Heart right ventricle (tissue), 16 donors: Measurements from ENCODE around the gene PLEKHG5. TPM values are rescaled to one million over a fixed set of nuclear protein-coding genes. Genes with fewer than 3 reads are reported as not detected.

Experiments used
- ATAC-seq, 8 donors: fragments of 200-7000 bp; cut with Tn5 transposase; one replicate each; pipeline ENCODE4 v1.9.1; 2020; ENCODE audit warnings: mild to moderate bottlenecking in 8 of 8, moderate library complexity in 8 of 8, moderate number of reproducible peaks in 1 of 8
- DNase-seq, 2 donors: peaks; one replicate each; pipeline ENCODE4 v3.0.0-alpha.2; 2020
- H3K27ac ChIP-seq, 10 donors: fragments of 200-600 bp; sonication (generic) in 2 of 10; one replicate each; pipeline versions ENCODE4 v1.5.0 to v1.8.0; 2020 to 2022; ENCODE audit warnings: mild to moderate bottlenecking in 3 of 10
- H3K27me3 ChIP-seq, 7 donors: fragments of 200-600 bp; one replicate each; pipeline ENCODE4 v1.8.0; 2021 to 2022; ENCODE audit warnings: mild to moderate bottlenecking in 2 of 7
- H3K36me3 ChIP-seq, 9 donors: fragments of 200-600 bp; sonication (generic) in 1 of 9; one replicate each; pipeline versions ENCODE4 v1.5.0 to v1.8.0; 2020 to 2022; ENCODE audit warnings: mild to moderate bottlenecking in 2 of 9
- H3K4me1 ChIP-seq, 9 donors: fragments of 200-600 bp; sonication (generic) in 1 of 9; one replicate each; pipeline versions ENCODE4 v1.5.0 to v1.8.0; 2020 to 2022; ENCODE audit warnings: mild to moderate bottlenecking in 4 of 9
- H3K4me3 ChIP-seq, 10 donors: fragments of 200-600 bp; sonication (generic) in 2 of 10; one replicate each; pipeline versions ENCODE4 v1.5.0 to v1.8.0; 2020 to 2022; ENCODE audit warnings: mild to moderate bottlenecking in 7 of 10, moderate library complexity in 2 of 10
- H3K9me3 ChIP-seq, 11 donors: fragments of 200-600 bp in 10 of 11; sonication (generic) in 2 of 11; one replicate each; pipeline versions ENCODE4 v1.5.0 to v1.8.0; 2013 to 2022; ENCODE audit warnings: mild to moderate bottlenecking in 2 of 11, control low read depth in 1 of 11, moderate library complexity in 1 of 11
- CTCF ChIP-seq, 9 donors: fragments of 200-600 bp; sonication (generic) in 2 of 9; IDR thresholded peaks; one replicate each; pipeline versions ENCODE4 v1.5.0 to v1.8.0; 2021 to 2022; ENCODE audit warnings: antibody characterized with exemption in 9 of 9, mild to moderate bottlenecking in 5 of 9, moderate library complexity in 1 of 9
- WGBS, 2 donors: extraction: QIAGEN DNeasy Blood & Tissue Kit; methylation state at CpG; one replicate each; pipeline ENCODE4 v1.1.7; 2013; ENCODE audit warnings: inconsistent platforms in 1 of 2; 5-methylcytosine and 5-hydroxymethylcytosine counted together
- intact Hi-C, 10 donors: fragments of 100-400 bp; cut with DNase I; formaldehyde crosslinking; loops; one replicate each; pipeline versions ENCODE4 v1.11.1 to v1.14.2; 2022
- polyA plus RNA-seq, 2 donors: library from polyadenylated mRNA; stranded (reverse); fragments of 200-250 nt; gene quantifications; one replicate each; pipeline ENCODE4 v1.2.3, GENCODE V29; 2013
- total RNA-seq, 10 donors: library from RNA; stranded (reverse); fragmentation: NEBNext Ultra II Directional in 3 of 10; extraction: Animal tissue kit (Norgen Biotek cat#: 25700) in 3 of 10; gene quantifications; one replicate each; pipeline versions ENCODE4 v1.2.1 to v1.2.4, GENCODE V29; 2021 to 2023
- donor health status: Arrhythmogenic right ventricular cardiomyopathy.
- donor health status: ischemic (EF 13 %, LVEDD 7.1; RV severe dilation, severe dysfunction).
- donor health status: healthy with polysubstance abuse.
- donor health status: DM: no; HTN: yes; CAD: no.
- donor health status: DM: no; HTN: no; CAD: no.
- donor health status: ischemic (EF 25% LVEDD 6.9; RV normal size, moderate dysfunction).
- donor health status: ischemic (EF 25% LVEDD 5.7; RV mildly dilated, moderate dysfunction).
- donor health status: healthy.
- donor health status: DM: yes; HTN: yes; CAD: no.
- donor health status: Ischemic cardiomyopathy.
- donor health status: ischemic (EF 35%, LVEDD 5.7; RV mildly dilated, moderate dysfunction).
- donor health status: nonischemic (EF 11% LVEDD 7.7; RV severe dilation, severe dysfunction).
- donor health status: DM: yes; HTN: yes; CAD: no.
- donor health status: PGD.
- donor health status: ischemic (EF 29% LVEDD 5.4; RV normal size, mild dysfunction).
- donor health status: nonischemic (EF 23%, LVEDD 6.1; RV moderate dilation, normal function).

PLEKHG5 gene
- total and polyA plus RNA-seq, 12 donors: 6.6 to 28.7 (median 15.3) TPM

GRCh38 chr1:6519935-6520671 lies 28.6 kb upstream of the PLEKHG5 start:
- ATAC-seq: peak; percentile 51 to 81 (median 62)
- intact Hi-C loops: loop anchor here in 5 of 10 donors (5.0 kb wide), 1 partner anchor 33 kb away; no protein-coding TSS in a partner anchor
- DNase-seq: no peak
- 36 to 43% methylated on average over 13 of the region's 13 CpGs for WGBS, 2 donors
- Histone ChIP-seq H3K27me3 (no peaks in the 10 kb centered on the region), H3K4me1 (peaks cover 0 to 19% (median 9%) of the 10 kb centered on the region in 9 donors), H3K27ac (peak overlapping the region in 1 of 10 donors; percentile 53), H3K4me3 (no peak overlapping the region), H3K9me3 (no peaks in the 10 kb centered on the region), H3K36me3 (peaks cover 0 to 15% (median 3%) of the 10 kb centered on the region in 9 donors)
- TF ChIP-seq CTCF (IDR thresholded peaks at IDR 0.05): no peak

- Histone ChIP-seq H3K4me1 (peaks cover 0 to 19% (median 9%) of the 10 kb centered on the region in 9 donors), H3K4me3 (no peak overlapping the region), H3K27me3 (no peaks in the 10 kb centered on the region), H3K9me3 (no peaks in the 10 kb centered on the region), H3K36me3 (peaks cover 0 to 9% (median 0%) of the 10 kb centered on the region in 9 donors), H3K27ac (peak overlapping the region in 1 of 10 donors; percentile 53)
- 70 to 74% methylated on average over 11 of the region's 11 CpGs for WGBS, 2 donors
- ATAC-seq (peak in 6 of 8 donors; percentile 26 to 58 (median 40)), DNase-seq (no peak)
- intact Hi-C loops: no loop called here
- no peak for TF ChIP-seq CTCF (IDR thresholded peaks at IDR 0.05)
Observed at GRCh38 chr1:6519491-6519934, 28.0 kb upstream of the PLEKHG5 start.

GRCh38 chr1:6517435-6517851 lies 26.0 kb upstream of the PLEKHG5 start:
- no peaks in the 10 kb centered on the region for H3K27me3 ChIP-seq
- no peak overlapping the region for H3K4me3 ChIP-seq
- intact Hi-C loops: no loop called here
- ATAC-seq (no peak), DNase-seq (no peak)
- 50 to 53% methylated on average over 8 of the region's 8 CpGs for WGBS, 2 donors
- peaks cover 0 to 3% (median 0%) of the 10 kb centered on the region in 9 donors for H3K36me3 ChIP-seq
- no peaks in the 10 kb centered on the region for H3K9me3 ChIP-seq
- TF ChIP-seq CTCF (IDR thresholded peaks at IDR 0.05): no peak
- H3K27ac ChIP-seq: no peak overlapping the region
- peaks cover 0 to 20% (median 9%) of the 10 kb centered on the region in 9 donors for H3K4me1 ChIP-seq

GRCh38 chr1:6515771-6516170 lies 24.3 kb upstream of the PLEKHG5 start:
- H3K27me3 ChIP-seq: no peaks in the 10 kb centered on the region
- peak overlapping the region in 1 of 10 donors; percentile 31 for H3K27ac ChIP-seq
- no peak overlapping the region for H3K4me3 ChIP-seq
- DNase-seq (no peak), ATAC-seq (peak in 1 of 8 donors; percentile 26)
- H3K36me3 ChIP-seq: no peaks in the 10 kb centered on the region
- H3K9me3 ChIP-seq: no peaks in the 10 kb centered on the region
- intact Hi-C loops: no loop called here
- 63 to 76% methylated on average over 4 of the region's 4 CpGs for WGBS, 2 donors
- peaks cover 0 to 20% (median 9%) of the 10 kb centered on the region in 9 donors for H3K4me1 ChIP-seq
- no peak for TF ChIP-seq CTCF (IDR thresholded peaks at IDR 0.05)
